HG02642 (cell line): ENCODE data around the gene DLG5.
A peak's percentile ranks its signal among the peaks of the same experiment; 100 is the strongest.

Source experiments
- ATAC-seq: cut with Tn5 transposase; IDR thresholded peaks from one replicate; pipeline ENCODE4 v1.9.1; 2021; ENCODE audit warnings: mild to moderate bottlenecking; ENCODE audit not compliant: unreplicated experiment, poor library complexity

Gene DLG5, protein sequence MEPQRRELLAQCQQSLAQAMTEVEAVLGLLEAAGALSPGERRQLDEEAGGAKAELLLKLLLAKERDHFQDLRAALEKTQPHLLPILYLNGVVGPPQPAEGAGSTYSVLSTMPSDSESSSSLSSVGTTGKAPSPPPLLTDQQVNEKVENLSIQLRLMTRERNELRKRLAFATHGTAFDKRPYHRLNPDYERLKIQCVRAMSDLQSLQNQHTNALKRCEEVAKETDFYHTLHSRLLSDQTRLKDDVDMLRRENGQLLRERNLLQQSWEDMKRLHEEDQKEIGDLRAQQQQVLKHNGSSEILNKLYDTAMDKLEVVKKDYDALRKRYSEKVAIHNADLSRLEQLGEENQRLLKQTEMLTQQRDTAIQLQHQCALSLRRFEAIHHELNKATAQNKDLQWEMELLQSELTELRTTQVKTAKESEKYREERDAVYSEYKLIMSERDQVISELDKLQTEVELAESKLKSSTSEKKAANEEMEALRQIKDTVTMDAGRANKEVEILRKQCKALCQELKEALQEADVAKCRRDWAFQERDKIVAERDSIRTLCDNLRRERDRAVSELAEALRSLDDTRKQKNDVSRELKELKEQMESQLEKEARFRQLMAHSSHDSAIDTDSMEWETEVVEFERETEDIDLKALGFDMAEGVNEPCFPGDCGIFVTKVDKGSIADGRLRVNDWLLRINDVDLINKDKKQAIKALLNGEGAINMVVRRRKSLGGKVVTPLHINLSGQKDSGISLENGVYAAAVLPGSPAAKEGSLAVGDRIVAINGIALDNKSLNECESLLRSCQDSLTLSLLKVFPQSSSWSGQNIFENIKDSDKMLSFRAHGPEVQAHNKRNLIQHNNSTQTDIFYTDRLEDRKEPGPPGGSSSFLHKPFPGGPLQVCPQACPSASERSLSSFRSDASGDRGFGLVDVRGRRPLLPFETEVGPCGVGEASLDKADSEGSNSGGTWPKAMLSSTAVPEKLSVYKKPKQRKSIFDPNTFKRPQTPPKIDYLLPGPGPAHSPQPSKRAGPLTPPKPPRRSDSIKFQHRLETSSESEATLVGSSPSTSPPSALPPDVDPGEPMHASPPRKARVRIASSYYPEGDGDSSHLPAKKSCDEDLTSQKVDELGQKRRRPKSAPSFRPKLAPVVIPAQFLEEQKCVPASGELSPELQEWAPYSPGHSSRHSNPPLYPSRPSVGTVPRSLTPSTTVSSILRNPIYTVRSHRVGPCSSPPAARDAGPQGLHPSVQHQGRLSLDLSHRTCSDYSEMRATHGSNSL (N-terminal part only)

DNA sequence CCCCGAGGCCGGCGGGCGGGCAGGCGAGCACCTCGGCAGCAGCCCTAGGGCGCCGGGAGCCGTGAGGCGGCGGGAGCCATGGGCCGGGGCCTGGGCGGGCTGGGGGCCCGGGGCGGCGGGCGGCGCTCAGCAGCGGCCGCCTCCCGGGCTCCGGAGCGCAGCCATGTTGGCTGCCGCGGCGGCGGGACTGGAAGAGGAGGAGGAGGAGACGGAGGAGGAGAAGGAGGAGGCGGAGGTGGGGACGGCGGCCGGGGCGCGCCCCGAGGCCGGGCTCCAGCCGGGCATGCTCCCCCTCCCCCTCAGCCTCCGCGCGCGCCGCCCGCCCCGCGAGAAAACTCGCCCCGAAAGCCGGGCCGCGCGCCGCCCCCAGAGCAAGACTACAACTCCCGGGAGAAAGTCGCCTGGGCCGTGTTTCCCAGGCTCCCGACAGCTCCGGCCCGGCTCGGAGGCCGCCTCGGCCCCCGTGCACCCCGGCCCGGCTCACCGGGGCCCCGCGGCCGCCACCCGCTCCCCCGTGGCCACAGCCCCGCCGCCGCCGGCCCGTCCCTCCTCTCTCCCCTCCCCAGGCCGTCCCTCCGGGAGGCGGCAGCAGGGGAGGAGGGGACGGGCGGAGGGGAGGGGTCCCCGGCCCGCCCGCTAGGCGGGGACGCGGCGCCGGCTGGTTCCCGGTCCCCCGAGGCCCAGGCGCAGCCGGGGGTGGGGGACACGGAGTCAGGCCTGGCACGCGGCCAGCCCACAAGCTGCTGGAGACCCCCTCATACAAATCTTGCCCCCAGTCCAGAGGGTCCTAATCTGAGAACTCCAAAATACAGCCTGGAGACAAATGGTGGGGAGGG, at the start of gene DLG5:
Gene DLG5, minus strand, starts transcription at position 190 of the 836 bp plus-strand sequence. CDS start 235 bp downstream, outside the sequence.
- ATAC-seq: peak; percentile 66

DNA sequence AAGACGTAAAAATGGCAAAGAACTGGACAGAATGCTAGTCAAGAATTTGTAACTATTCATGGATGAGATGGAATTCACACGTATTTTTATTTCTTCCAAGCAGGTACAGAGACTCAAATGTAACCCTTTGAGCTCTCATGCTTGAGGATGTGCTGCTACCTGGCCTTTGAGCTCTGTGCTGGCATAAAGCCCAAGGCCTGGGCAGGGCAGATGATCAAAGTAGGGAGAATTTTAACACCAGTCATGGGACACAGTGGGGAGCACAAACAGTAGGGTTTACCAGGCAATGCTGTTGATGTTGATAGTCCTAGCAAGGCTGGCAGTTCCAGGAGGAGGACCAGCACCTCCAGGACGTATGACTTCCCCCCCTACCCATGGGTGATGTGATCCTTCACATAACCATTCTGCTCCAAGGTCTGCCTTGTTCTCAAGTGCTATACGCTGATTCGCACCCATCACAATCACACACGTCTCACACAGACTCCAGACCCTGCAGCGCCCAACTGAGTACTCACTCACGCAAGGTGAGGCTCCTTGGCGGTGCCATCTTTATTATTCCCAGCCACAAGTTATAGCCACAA, 48.6 kb upstream of the DLG5 start:
- no peak for ATAC-seq

DNA sequence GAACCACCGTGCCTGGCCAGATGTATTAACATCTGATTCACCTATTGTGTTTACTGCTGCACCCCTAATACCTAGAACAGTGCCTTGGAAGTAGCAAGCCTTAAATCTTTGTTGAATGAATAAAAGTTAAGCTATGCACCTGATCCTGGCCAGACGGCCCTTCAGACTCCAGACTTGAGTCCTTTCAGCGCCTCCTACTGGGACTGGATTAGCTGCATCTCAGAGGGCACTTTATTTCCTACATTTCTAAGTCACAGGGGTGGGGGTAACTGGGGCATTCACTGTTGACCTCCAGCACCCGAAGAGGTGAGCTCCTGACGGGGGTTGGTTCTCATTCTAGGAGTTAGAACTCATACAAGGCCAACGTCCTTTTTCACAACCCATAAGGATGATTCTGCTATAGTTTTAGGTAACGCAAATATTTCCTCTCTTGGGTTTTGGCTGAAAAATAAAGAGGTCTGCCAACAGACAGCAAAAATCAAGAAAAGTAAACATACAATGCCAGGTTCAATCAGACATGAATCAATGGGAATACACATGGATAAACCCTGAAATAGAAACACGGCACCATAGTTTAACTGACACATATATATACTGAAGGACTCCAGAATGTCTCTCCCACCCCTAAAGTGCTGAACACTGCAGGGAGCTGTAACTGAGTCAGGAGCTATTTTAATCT, 48.0 kb upstream of the DLG5 start:
- no peak for ATAC-seq

GRCh38 chr10:77973276-77973675, 46.7 kb upstream of the DLG5 start:
- ATAC-seq: no peak

DNA sequence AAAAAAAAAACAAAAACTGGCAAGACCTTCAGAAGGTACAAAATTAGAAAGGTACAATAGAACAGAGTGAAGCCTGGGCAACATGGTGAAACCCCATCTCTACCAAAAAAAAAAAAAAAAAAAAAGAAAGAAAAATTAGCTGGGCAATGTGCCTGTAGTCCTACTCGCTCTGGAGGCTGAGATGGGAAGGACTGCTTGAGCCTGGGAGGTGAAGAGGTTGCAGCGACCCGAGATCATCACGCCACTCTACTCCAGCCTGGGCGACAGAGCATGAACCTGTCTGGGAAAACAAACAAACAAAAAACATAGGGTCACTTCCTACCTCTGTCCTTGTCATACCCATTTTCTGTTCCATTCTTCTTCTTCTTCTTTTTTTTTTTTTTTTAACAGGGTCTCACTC, 45.6 kb upstream of the DLG5 start:
- no peak for ATAC-seq

DNA sequence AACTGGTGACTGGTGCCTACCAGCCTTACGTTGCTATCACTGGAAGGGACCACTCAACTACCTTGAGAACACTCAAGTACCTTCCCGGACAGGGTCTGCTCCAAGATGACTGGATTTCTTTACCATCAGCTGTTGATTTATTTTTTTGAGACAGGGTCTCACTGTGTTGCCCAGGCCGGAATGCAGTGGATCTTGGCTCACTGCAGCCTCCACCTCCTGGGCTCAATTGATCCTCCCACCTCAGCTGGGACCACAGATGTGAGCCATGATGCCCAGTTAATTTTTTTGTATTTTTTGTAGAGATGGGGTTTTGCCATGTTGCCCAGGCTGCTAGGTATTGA, 45.2 kb upstream of the DLG5 start:
- no peak for ATAC-seq

- ATAC-seq: no peak
These were observed 44.6 kb upstream of the DLG5 start for GRCh38 chr10:77970869-77971803.

DNA sequence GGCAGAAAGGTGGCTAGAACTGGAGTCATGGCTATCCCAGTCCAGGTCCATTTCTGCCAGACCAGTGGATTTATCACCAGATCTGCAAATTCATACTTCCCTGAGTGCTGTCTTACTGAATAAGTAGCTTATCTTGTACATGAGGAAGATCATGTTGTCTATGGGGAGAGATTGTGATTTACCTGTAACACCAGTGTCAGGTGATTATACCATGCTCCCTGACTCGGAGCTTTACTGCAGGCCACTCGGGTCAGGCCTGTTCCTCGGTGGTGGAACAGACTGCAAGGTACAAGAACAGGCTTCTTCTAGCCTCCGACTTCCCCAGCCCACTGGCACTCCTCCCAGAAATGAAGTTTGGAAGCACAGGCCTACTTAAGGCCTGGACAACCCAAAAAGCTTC, 42.6 kb upstream of the DLG5 start:
- ATAC-seq: no peak

GRCh38 chr10:77967611-77968022, 41.1 kb upstream of the DLG5 start:
- ATAC-seq: no peak

GRCh38 chr10:77965294-77965693, 38.7 kb upstream of the DLG5 start:
- ATAC-seq: no peak

DNA sequence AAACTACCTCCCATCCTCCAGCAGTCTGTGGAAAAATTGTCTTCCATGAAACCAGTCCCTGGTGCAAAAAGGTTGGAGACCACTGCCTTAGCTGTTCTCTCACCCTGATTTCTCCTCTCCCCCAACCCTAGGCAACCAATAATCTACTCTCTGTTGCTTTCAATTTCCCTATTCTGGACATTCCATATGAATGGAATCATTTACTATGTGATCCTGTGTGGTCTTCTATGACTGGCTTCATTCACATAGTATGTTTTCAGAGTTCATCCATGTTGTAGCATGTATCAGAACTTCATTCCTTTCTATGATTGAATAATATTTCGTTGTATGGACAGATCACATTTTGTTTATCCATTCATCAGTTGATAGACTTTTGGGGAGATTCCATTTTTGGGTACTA, 38.3 kb upstream of the DLG5 start:
- ATAC-seq: no peak

- ATAC-seq: no peak
These were observed 37.3 kb upstream of the DLG5 start for GRCh38 chr10:77963901-77964300.

- no peak for ATAC-seq
These were observed 36.0 kb upstream of the DLG5 start for GRCh38 chr10:77962350-77963146.

GRCh38 chr10:77961668-77962067, 35.1 kb upstream of the DLG5 start:
- ATAC-seq: no peak

GRCh38 chr10:77960829-77961329, 34.3 kb upstream of the DLG5 start:
- no peak for ATAC-seq

DNA sequence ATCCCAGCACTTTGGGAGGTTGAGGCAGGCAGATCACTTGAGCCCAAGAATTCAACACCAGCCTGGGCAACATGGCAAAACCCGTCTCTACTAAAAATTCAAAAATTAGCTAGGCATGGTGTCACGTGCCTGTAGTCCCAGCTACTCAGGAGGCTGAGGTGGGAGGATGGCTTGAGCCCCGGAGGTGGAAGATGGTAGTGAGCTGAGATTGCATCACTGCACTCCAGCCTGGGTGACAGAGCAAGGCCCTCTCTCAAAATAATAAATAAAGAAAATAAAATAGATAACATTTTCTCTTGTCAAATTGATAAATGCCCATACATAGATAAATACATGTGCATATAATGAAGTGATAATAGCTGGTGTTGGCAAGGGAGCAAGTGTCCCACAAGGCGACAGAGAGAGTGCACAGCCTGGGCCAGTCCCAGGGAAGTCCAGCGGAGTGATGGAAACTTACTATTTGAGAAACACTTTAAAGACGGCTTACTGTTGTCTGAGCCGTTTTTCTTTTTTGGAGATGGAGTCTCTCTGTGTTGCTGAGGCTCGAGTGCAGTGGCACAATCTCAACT, 33.4 kb upstream of the DLG5 start:
- no peak for ATAC-seq

DNA sequence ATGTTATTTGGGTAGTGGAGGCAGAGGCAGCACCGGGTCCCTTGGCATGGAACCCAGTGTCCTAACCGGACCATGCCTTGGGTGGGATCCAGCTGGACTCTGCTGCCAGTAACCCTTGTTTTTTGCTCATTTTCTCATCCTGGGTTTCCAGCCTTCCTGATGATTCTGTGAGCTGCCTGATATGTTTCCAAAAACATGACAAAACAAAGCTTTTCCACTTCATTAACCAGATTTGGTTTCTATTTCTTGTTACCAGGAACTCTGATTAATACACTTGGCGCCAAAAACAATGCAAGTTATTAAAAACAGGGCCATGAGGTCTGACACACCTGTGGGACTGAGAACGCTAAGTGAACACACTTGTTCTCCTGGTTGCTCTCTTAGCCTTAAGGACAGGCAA, 32.8 kb upstream of the DLG5 start:
- ATAC-seq: no peak
